Mesendoderm (in vitro differentiated cells): ENCODE data around the gene UQCC2.

Source experiments
- DNase-seq: peaks from one replicate; pipeline ENCODE4 v3.0.0; 2013
- H2AK5ac ChIP-seq: 2 replicates; pipeline ENCODE4 v1.6.1; 2013; ENCODE audit warnings: low read length, inconsistent platforms
- H2BK120ac ChIP-seq: 2 replicates; pipeline ENCODE4 v1.6.1; 2013; ENCODE audit warnings: low read depth, mild to moderate bottlenecking, low read length, moderate library complexity, mixed read lengths
- H2BK15ac ChIP-seq: replicated peaks from 2 replicates; pipeline ENCODE4 v1.6.1; 2013; ENCODE audit warnings: low read depth, mild to moderate bottlenecking, moderate library complexity
- H2BK5ac ChIP-seq: 2 replicates; pipeline ENCODE4 v1.6.1; 2013; ENCODE audit warnings: low read length, inconsistent platforms
- H3K18ac ChIP-seq: 2 replicates; pipeline ENCODE4 v1.6.1; 2013; ENCODE audit warnings: mild to moderate bottlenecking, low read length, mixed read lengths
- H3K23ac ChIP-seq: one replicate; pipeline ENCODE4 v1.6.1; 2013; ENCODE audit warnings: low read length
- H3K27ac ChIP-seq: 2 replicates; pipeline ENCODE4 v1.5.1; 2013; ENCODE audit warnings: low read depth, mild to moderate bottlenecking, inconsistent platforms, low read length, moderate library complexity
- H3K27me3 ChIP-seq: 2 replicates; pipeline ENCODE4 v1.6.1; 2013; ENCODE audit warnings: low read length, control low read depth, mild to moderate bottlenecking, inconsistent platforms; ENCODE audit not compliant: insufficient read depth, poor library complexity
- H3K36me3 ChIP-seq: 2 replicates; pipeline ENCODE4 v1.6.1; 2013; ENCODE audit warnings: low read length, inconsistent platforms; ENCODE audit not compliant: control insufficient read depth, insufficient read depth
- H3K4ac ChIP-seq: one replicate; pipeline ENCODE4 v1.6.1; 2013; ENCODE audit warnings: low read depth, mild to moderate bottlenecking, low read length, moderate library complexity
- H3K4me1 ChIP-seq: 2 replicates; pipeline ENCODE4 v1.6.1; 2013; ENCODE audit warnings: low read depth, low read length, inconsistent platforms; ENCODE audit not compliant: control insufficient read depth
- H3K4me2 ChIP-seq: 2 replicates; pipeline ENCODE4 v1.6.1; 2013; ENCODE audit warnings: low read length
- H3K4me3 ChIP-seq: 2 replicates; pipeline ENCODE4 v1.5.1; 2013; ENCODE audit warnings: mild to moderate bottlenecking, low read length
- H3K56ac ChIP-seq: one replicate; pipeline ENCODE4 v1.6.1; 2013; ENCODE audit warnings: low read length
- H3K79me1 ChIP-seq: 2 replicates; pipeline ENCODE4 v1.6.1; 2013; ENCODE audit warnings: low read length, inconsistent platforms
- H3K79me2 ChIP-seq: 2 replicates; pipeline ENCODE4 v1.6.1; 2013; ENCODE audit warnings: mild to moderate bottlenecking, low read length; ENCODE audit not compliant: control insufficient read depth, insufficient read depth
- H3K9ac ChIP-seq: 2 replicates; pipeline ENCODE4 v1.6.1; 2013; ENCODE audit warnings: low read length, inconsistent platforms
- H4K5ac ChIP-seq: one replicate; pipeline ENCODE4 v1.6.1; 2013; ENCODE audit warnings: low read length
- H4K8ac ChIP-seq: one replicate; pipeline ENCODE4 v1.6.1; 2013; ENCODE audit warnings: low read depth, mild to moderate bottlenecking, control low read depth, low read length, moderate library complexity
- WGBS: extraction: QIAGEN DNeasy Blood & Tissue Kit; methylation state at CpG from one replicate; pipeline ENCODE4 v1.1.7; 2013; ENCODE audit warnings: low lambda C conversion rate, missing lambda C conversion rate; ENCODE audit not compliant: insufficient coverage; ENCODE audit errors: extremely low coverage; 5-methylcytosine and 5-hydroxymethylcytosine counted together

UQCC2 gene

DNA sequence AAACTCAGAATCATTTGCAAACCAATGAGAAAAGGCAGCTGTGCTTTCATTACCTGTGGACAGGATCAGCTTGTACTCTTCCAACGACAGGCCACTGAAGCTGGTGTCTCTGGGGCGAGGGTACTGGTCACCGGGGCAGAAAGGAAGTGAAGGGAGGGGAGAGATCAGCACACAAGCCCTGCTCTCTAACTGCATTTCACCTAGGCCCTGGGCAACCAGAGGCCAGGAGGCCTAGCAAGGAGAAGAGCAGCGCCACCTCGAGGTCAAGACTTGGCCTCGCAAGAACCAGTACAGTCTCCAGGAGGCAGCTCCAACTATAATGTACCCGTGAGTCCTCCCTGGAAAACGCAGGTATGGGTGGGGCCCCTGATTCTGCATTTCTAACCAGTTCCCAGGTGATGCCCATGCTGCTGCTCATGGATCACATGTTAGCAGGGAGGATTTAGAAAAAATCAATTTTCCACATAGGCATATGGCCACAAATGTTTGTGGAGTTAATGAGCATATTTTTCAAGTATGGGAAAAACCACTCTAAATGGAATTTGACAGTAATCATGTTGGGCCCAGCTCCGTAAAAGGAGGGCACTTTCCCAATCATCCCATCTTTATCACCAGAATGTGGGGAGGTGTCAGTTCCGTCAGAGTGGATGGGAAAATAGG, 11.0 kb downstream of the UQCC2 start:
- Histone ChIP-seq H3K9ac (peak overlapping the region; percentile 53), H3K56ac (peak overlapping the region; percentile 61), H3K4me1 (peaks cover 2% of the 10 kb centered on the region), H3K79me2 (no peaks in the 10 kb centered on the region), H3K4me3 (no peak overlapping the region), H2BK120ac (no peak overlapping the region), H2BK5ac (no peak overlapping the region), H3K4me2 (no peak overlapping the region), H3K36me3 (peaks cover 9% of the 10 kb centered on the region), H3K79me1 (no peaks in the 10 kb centered on the region), H2AK5ac (no peak overlapping the region), H3K27ac (no peak overlapping the region), H3K4ac (no peak overlapping the region), H4K8ac (no peak overlapping the region), H3K23ac (no peak overlapping the region), H4K5ac (no peak overlapping the region), H3K27me3 (no peaks in the 10 kb centered on the region), H3K18ac (no peak overlapping the region), H2BK15ac (no peak overlapping the region)
- peak; percentile 94 for DNase-seq
- WGBS, result no CpG with 5 or more reads among the region's 10 CpGs

DNA sequence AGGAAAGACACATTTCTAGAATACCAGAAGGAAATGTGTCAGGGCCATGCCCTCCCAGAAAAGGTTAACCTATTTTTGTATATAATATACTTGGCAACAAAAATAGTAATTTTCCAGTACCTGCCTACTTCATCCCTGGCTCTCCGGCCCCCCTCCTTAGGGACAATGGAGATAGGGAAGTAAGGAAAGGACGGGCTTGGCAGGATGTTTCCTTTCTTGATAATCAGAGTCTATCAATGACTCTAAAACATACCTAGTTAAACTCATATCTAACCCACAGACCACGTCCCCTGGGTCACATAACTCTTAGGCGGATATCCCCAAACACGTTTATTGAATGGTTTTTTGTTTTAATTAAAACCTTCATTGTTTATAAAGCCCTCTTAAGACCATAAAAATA, 11.8 kb downstream of the UQCC2 start:
- DNase-seq, result no peak
- H3K79me2 ChIP-seq, result no peaks in the 10 kb centered on the region
- H2BK5ac ChIP-seq, result no peak overlapping the region
- no peak overlapping the region for H3K23ac ChIP-seq
- no peak overlapping the region for H3K9ac ChIP-seq
- H4K5ac ChIP-seq, result no peak overlapping the region
- no peak overlapping the region for H4K8ac ChIP-seq
- H3K27ac ChIP-seq, result no peak overlapping the region
- H3K4ac ChIP-seq, result no peak overlapping the region
- H3K56ac ChIP-seq, result no peak overlapping the region
- H2BK15ac ChIP-seq, result no peak overlapping the region
- H2AK5ac ChIP-seq, result no peak overlapping the region
- H3K18ac ChIP-seq, result no peak overlapping the region
- H2BK120ac ChIP-seq, result no peak overlapping the region
- peaks cover 2% of the 10 kb centered on the region for H3K4me1 ChIP-seq
- H3K27me3 ChIP-seq, result no peaks in the 10 kb centered on the region
- no CpG with 5 or more reads among the region's 5 CpGs for WGBS
- H3K4me3 ChIP-seq, result no peak overlapping the region
- H3K79me1 ChIP-seq, result no peaks in the 10 kb centered on the region
- H3K36me3 ChIP-seq, result peaks cover 9% of the 10 kb centered on the region
- no peak overlapping the region for H3K4me2 ChIP-seq

DNA sequence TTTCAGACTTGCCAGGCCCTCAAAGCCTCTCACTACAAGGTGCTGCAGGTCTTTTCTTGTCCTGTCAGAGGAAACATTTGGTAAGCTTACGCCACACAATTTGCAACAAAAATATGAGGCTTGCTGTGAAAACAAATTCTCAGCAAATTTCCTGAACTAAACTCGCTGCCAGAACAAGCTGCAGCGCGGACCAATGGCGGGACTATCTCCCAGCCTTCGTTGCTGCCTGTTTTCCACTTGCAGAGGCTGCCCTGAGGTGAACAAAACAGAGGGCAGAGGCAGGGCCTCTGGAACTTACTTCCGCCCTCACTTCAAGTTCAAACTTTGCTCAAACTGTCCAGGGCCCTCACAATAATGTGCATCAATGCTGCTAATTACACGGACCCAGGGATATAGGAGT, 12.4 kb downstream of the UQCC2 start:
- Histone ChIP-seq H3K36me3 (peaks cover 9% of the 10 kb centered on the region), H3K18ac (no peak overlapping the region), H2BK120ac (no peak overlapping the region), H3K27me3 (no peaks in the 10 kb centered on the region), H3K56ac (no peak overlapping the region), H4K8ac (no peak overlapping the region), H2AK5ac (no peak overlapping the region), H3K79me2 (no peaks in the 10 kb centered on the region), H3K4ac (no peak overlapping the region), H2BK15ac (no peak overlapping the region), H3K9ac (no peak overlapping the region), H3K79me1 (no peaks in the 10 kb centered on the region), H3K23ac (no peak overlapping the region), H3K4me1 (peaks cover 2% of the 10 kb centered on the region), H3K4me2 (no peak overlapping the region), H3K27ac (no peak overlapping the region), H2BK5ac (no peak overlapping the region), H3K4me3 (no peak overlapping the region), H4K5ac (no peak overlapping the region)
- no CpG with 5 or more reads among the region's 8 CpGs for WGBS
- DNase-seq, result no peak

DNA sequence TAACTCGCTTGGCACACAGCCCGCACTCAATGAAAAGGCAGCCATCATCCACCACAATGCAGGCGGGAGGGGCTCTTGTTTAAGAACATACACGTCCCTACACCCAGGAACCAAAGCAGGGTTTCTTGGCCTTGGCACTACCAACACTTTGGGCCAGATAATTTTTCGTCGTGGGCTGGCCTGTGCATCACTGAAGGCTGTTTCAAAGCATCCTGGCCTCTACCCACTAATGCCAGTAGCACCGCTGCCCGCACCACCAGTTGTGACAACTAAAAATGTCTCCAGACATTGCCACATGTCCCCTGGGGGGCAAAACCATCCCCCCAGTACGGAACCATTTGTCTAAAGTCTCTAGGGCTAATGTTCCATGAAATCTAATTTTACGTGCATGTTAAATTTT, 13.0 kb downstream of the UQCC2 start:
- H2BK5ac ChIP-seq, result no peak overlapping the region
- H3K27ac ChIP-seq, result no peak overlapping the region
- no peaks in the 10 kb centered on the region for H3K79me2 ChIP-seq
- DNase-seq, result no peak
- H3K9ac ChIP-seq, result no peak overlapping the region
- H3K36me3 ChIP-seq, result peaks cover 9% of the 10 kb centered on the region
- no CpG with 5 or more reads among the region's 10 CpGs for WGBS
- H4K5ac ChIP-seq, result no peak overlapping the region
- H3K27me3 ChIP-seq, result no peaks in the 10 kb centered on the region
- no peaks in the 10 kb centered on the region for H3K79me1 ChIP-seq
- no peak overlapping the region for H3K4me2 ChIP-seq
- H3K23ac ChIP-seq, result no peak overlapping the region
- no peak overlapping the region for H2BK15ac ChIP-seq
- no peak overlapping the region for H3K56ac ChIP-seq
- H2AK5ac ChIP-seq, result no peak overlapping the region
- H2BK120ac ChIP-seq, result no peak overlapping the region
- H3K4me1 ChIP-seq, result peaks cover 2% of the 10 kb centered on the region
- H3K4ac ChIP-seq, result no peak overlapping the region
- H3K18ac ChIP-seq, result no peak overlapping the region
- H3K4me3 ChIP-seq, result no peak overlapping the region
- no peak overlapping the region for H4K8ac ChIP-seq

DNA sequence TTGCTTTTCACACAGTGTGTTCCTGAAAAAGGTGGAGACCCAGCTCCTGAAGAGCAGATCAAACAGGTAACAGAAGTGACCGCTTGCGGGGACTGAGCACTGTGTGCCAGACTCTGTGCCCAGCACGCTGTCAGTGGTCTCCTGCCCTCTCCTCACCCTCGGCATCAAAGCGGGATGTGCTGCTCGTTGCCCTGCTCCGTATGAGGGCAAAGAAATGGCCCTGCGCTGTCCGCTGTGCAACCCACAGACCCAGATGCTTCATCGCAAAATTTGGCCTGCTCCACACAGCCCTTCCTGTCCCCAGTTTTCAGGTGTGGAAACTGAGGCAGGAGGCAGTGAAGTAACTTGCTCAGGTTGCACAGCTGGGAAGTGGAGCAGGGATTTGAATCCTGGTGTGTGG, 13.7 kb downstream of the UQCC2 start:
- Histone ChIP-seq H3K4me2 (no peak overlapping the region), H3K9ac (no peak overlapping the region), H3K4ac (no peak overlapping the region), H4K8ac (no peak overlapping the region), H3K79me2 (no peaks in the 10 kb centered on the region), H4K5ac (no peak overlapping the region), H3K79me1 (no peaks in the 10 kb centered on the region), H3K36me3 (peaks cover 9% of the 10 kb centered on the region), H3K27me3 (no peaks in the 10 kb centered on the region), H3K4me1 (peaks cover 2% of the 10 kb centered on the region), H2BK5ac (no peak overlapping the region), H3K23ac (no peak overlapping the region), H3K27ac (no peak overlapping the region), H3K4me3 (no peak overlapping the region), H2AK5ac (no peak overlapping the region), H3K18ac (no peak overlapping the region), H2BK15ac (no peak overlapping the region), H3K56ac (no peak overlapping the region), H2BK120ac (no peak overlapping the region)
- DNase-seq, result no peak
- no CpG with 5 or more reads among the region's 10 CpGs for WGBS
